Spleen (tissue), 11 donors: ENCODE results near the gene IVNS1ABP. TPM values are rescaled to one million over a fixed set of nuclear protein-coding genes. Genes with fewer than 3 reads are reported as not detected.

Source experiments
- DNase-seq: peaks from one replicate; pipeline ENCODE4 v3.0.0-alpha.2; 2020
- H3K27ac ChIP-seq, 8 donors: fragments of 200-600 bp; sonication (generic) in 7 of 8; 1 replicate in 4 of 8; 2 replicates in 4 of 8; pipeline versions ENCODE4 v1.5.0 to v1.8.0; 2016 to 2021; ENCODE audit warnings: inconsistent platforms in 4 of 8, mild to moderate bottlenecking in 4 of 8, moderate library complexity in 1 of 8
- H3K27me3 ChIP-seq, 7 donors: fragments of 200-600 bp; sonication (generic) in 6 of 7; replicated peaks in 1 of 7; 1 replicate in 4 of 7; 2 replicates in 3 of 7; pipeline versions ENCODE4 v1.5.0 to v1.8.0; 2016 to 2021; ENCODE audit warnings: inconsistent platforms in 3 of 7, mild to moderate bottlenecking in 1 of 7
- H3K36me3 ChIP-seq, 6 donors: fragments of 200-600 bp; sonication (generic) in 5 of 6; 1 replicate in 4 of 6; 2 replicates in 2 of 6; pipeline versions ENCODE4 v1.5.0 to v1.8.0; 2016 to 2021; ENCODE audit warnings: inconsistent platforms in 2 of 6
- H3K4me1 ChIP-seq, 6 donors: fragments of 200-600 bp; sonication (generic) in 5 of 6; 1 replicate in 3 of 6; 2 replicates in 3 of 6; pipeline versions ENCODE4 v1.5.0 to v1.8.0; 2016 to 2021; ENCODE audit warnings: inconsistent platforms in 3 of 6
- H3K4me3 ChIP-seq, 8 donors: fragments of 200-600 bp; sonication (generic) in 7 of 8; 1 replicate in 4 of 8; 2 replicates in 4 of 8; pipeline versions ENCODE4 v1.5.0 to v1.8.0; 2016 to 2021; ENCODE audit warnings: inconsistent platforms in 4 of 8, mild to moderate bottlenecking in 4 of 8, moderate library complexity in 2 of 8
- H3K9me3 ChIP-seq, 8 donors: fragments of 200-600 bp; sonication (generic) in 7 of 8; 1 replicate in 4 of 8; 2 replicates in 4 of 8; pipeline versions ENCODE4 v1.5.0 to v1.8.0; 2016 to 2021; ENCODE audit warnings: inconsistent platforms in 4 of 8
- CTCF ChIP-seq, 11 experiments: fragments of 200-600 bp in 7 of 11; fragments of 450-650 bp in 4 of 11; sonication (generic) in 4 of 11; IDR thresholded peaks in 8 of 11; conservative IDR thresholded peaks in 3 of 11; 1 replicate in 7 of 11; 2 replicates in 4 of 11; pipeline versions ENCODE4 v1.4.0 to v1.8.0; 2016 to 2021; ENCODE audit warnings: antibody characterized with exemption in 11 of 11, inconsistent platforms in 4 of 11, mild to moderate bottlenecking in 1 of 11
- POLR2A ChIP-seq, 3 donors: fragments of 450-650 bp; IDR thresholded peaks; one replicate each; pipeline ENCODE4 v1.5.1; 2017; ENCODE audit warnings: antibody characterized with exemption in 3 of 3, mild to moderate bottlenecking in 1 of 3
- POLR2AphosphoS5 ChIP-seq, 3 donors: sonication (generic); formaldehyde crosslinking; IDR thresholded peaks; one replicate each; pipeline ENCODE4 v1.5.1; 2017; ENCODE audit warnings: antibody characterized with exemption in 3 of 3
- WGBS, 5 donors: extraction: QIAGEN DNeasy Blood & Tissue Kit in 3 of 5; methylation state at CpG; one replicate each; pipeline versions ENCODE4 v1.1.5 to v1.1.7; 2013 to 2018; 5-methylcytosine and 5-hydroxymethylcytosine counted together
- intact Hi-C: fragments of 100-400 bp; cut with DNase I; formaldehyde crosslinking; loops from one replicate; pipeline ENCODE4 v1.15.0; 2023; ENCODE audit warnings: low total_unique reads
- polyA plus RNA-seq, 3 donors: library from polyadenylated mRNA; stranded (reverse); fragments of 200-250 nt; gene quantifications; one replicate each; pipeline ENCODE4 v1.2.1, GENCODE V29; 2013
- total RNA-seq, 7 donors: library from RNA; depleted of rRNA in 3 of 7; stranded (reverse); fragments of >200 nt in 3 of 7; fragmentation: NEBNext Ultra II Directional in 4 of 7; extraction: Animal tissue kit (Norgen Biotek cat#: 25700) in 4 of 7; gene quantifications; one replicate each; pipeline versions ENCODE4 v1.1.0 to v1.2.1, GENCODE V29; 2016 to 2021
- donor health status: healthy with polysubstance abuse.
- donor health status: DM: no; HTN: no; CAD: no; lungs with moderate emphysema.
- donor health status: DM: no; HTN: no; CAD: no.
- donor health status: Bipolar disorder and iron deficiency.
- donor health status: healthy.
- donor health status: DM: no; HTN: no; CAD: no.
- donor health status: DM: yes; HTN: yes; CAD: no.

IVNS1ABP gene
- total and polyA plus RNA-seq, 10 donors: 29.5 to 148 (median 107) TPM

- Histone ChIP-seq H3K27ac (no peak overlapping the region), H3K4me1 (no peaks in the 10 kb centered on the region), H3K4me3 (no peak overlapping the region), H3K27me3 (no peaks in the 10 kb centered on the region), H3K9me3 (peaks cover 0 to 28% (median 20%) of the 10 kb centered on the region in 8 donors), H3K36me3 (no peaks in the 10 kb centered on the region)
- WGBS, 5 donors: 95 to 100% (median 100%) methylated on average over 1 of the region's 1 CpG
- DNase-seq: no peak
- TF ChIP-seq POLR2A (IDR thresholded peaks at IDR 0.05) (no peak), CTCF (IDR thresholded peaks at IDR 0.05 in 8 of 11, conservative IDR thresholded peaks at IDR 0.05 in 3 of 11) (no peak), POLR2AphosphoS5 (IDR thresholded peaks at IDR 0.05) (no peak)
- intact Hi-C loops: no loop called here
Measured at GRCh38 chr1:185360714-185361113, 43.7 kb upstream of the IVNS1ABP start.

- WGBS, 5 donors: 80 to 90% (median 86%) methylated on average over 3 of the region's 3 CpGs
- Histone ChIP-seq H3K4me1 (no peaks in the 10 kb centered on the region), H3K27me3 (no peaks in the 10 kb centered on the region), H3K4me3 (no peak overlapping the region), H3K9me3 (peaks cover 0 to 28% (median 20%) of the 10 kb centered on the region in 8 donors), H3K27ac (no peak overlapping the region), H3K36me3 (no peaks in the 10 kb centered on the region)
- DNase-seq: no peak
- TF ChIP-seq CTCF (IDR thresholded peaks at IDR 0.05 in 8 of 11, conservative IDR thresholded peaks at IDR 0.05 in 3 of 11) (no peak), POLR2AphosphoS5 (IDR thresholded peaks at IDR 0.05) (no peak), POLR2A (IDR thresholded peaks at IDR 0.05) (no peak)
- intact Hi-C loops: no loop called here
Measured at GRCh38 chr1:185358957-185359356, 41.9 kb upstream of the IVNS1ABP start.

GRCh38 chr1:185355947-185356346 lies 38.9 kb upstream of the IVNS1ABP start:
- no peaks in the 10 kb centered on the region for H3K4me1 ChIP-seq
- peaks cover 0 to 8% (median 4%) of the 10 kb centered on the region in 8 donors for H3K9me3 ChIP-seq
- H3K27ac ChIP-seq: no peak overlapping the region
- no peaks in the 10 kb centered on the region for H3K36me3 ChIP-seq
- DNase-seq: no peak
- no peak for TF ChIP-seq POLR2AphosphoS5 (IDR thresholded peaks at IDR 0.05)
- no peak for TF ChIP-seq POLR2A (IDR thresholded peaks at IDR 0.05)
- no peak for TF ChIP-seq CTCF (IDR thresholded peaks at IDR 0.05 in 8 of 11, conservative IDR thresholded peaks at IDR 0.05 in 3 of 11)
- H3K4me3 ChIP-seq: no peak overlapping the region
- 86 to 96% (median 90%) methylated on average over 2 of the region's 2 CpGs for WGBS, 5 donors
- H3K27me3 ChIP-seq: no peaks in the 10 kb centered on the region
- intact Hi-C loops: no loop called here

GRCh38 chr1:185353124-185353523 lies 36.1 kb upstream of the IVNS1ABP start:
- H3K4me3 ChIP-seq: no peak overlapping the region
- 71 to 89% (median 80%) methylated on average over 4 of the region's 4 CpGs for WGBS, 5 donors

More at GRCh38 chr1:185353124-185353523, 36.1 kb upstream of the IVNS1ABP start:
- intact Hi-C loops: no loop called here
- Histone ChIP-seq H3K9me3 (no peaks in the 10 kb centered on the region), H3K27ac (no peak overlapping the region), H3K4me1 (no peaks in the 10 kb centered on the region), H3K36me3 (no peaks in the 10 kb centered on the region), H3K27me3 (no peaks in the 10 kb centered on the region)
- no peak for DNase-seq
- no peak for TF ChIP-seq POLR2A (IDR thresholded peaks at IDR 0.05)
